Measurements from ENCODE around the gene IRX1. TPM values are rescaled to one million over a fixed set of nuclear protein-coding genes. Genes with fewer than 3 reads are reported as not detected.

The IRX1 gene
- total and polyA plus RNA-seq, 2 of the 13 experiments (the other 11 are each of a cell fraction or from before 2014, with no cell fraction given), result not detected

DNA sequence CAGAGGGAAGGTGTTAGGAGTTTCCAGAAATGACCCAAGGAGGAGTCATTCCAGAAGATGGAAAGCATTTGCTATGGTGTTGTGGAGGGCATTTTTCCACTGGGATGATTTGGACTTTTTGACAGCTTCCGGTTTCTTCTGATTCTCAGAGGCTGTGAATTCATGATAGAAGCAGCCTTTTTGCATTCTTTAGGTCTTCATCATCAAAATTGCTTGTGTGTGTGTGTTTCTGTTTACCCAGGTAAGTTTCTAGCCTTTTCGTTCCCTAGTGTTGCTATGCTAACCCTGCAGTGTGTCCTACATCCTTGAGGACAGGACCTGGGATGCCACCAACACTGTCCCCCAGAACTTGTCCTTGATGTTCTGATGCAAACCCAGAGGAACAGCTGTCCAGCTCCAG, 19.6 kb downstream of the IRX1 start:
- Histone ChIP-seq H3K4me3 (replicated peaks in 1 of 3; ENCODE audit: insufficient read depth in 1 of 3, low read depth in 2 of 3, low read length in 3 of 3) (no peak overlapping the region), H3K4me1 (ENCODE audit: insufficient read depth, low read length) (no peaks in the 10 kb centered on the region), H3K9ac (ENCODE audit: insufficient read depth, low read depth, low read length) (no peak overlapping the region), H2AFZ (ENCODE audit: low read length) (no peak overlapping the region), H3K9me3 (ENCODE audit: low read length) (no peaks in the 10 kb centered on the region), H3K27ac (ENCODE audit: extremely low read length, insufficient read depth, low read length) (no peak overlapping the region), H3K36me3 (replicated peaks in 1 of 2; ENCODE audit: control insufficient read depth in 1 of 2, insufficient read depth in 2 of 2, low read length in 2 of 2) (no peaks in the 10 kb centered on the region), H4K20me1 (ENCODE audit: insufficient read depth, low read length) (no peaks in the 10 kb centered on the region), H3K27me3 (ENCODE audit: control insufficient read depth in 1 of 2, insufficient read depth in 2 of 2, low read length in 2 of 2) (peaks cover 0 to 5% of the 10 kb centered on the region in 2 experiments; a peak in 1 of 5 replicates), H3K4me2 (ENCODE audit: low read depth, low read length) (no peak overlapping the region), H3K79me2 (ENCODE audit: insufficient read depth, low read length) (no peaks in the 10 kb centered on the region)
- in situ Hi-C loops (cut with HindIII; ENCODE audit: extremely low pct_ligation_motif_present, low pct_unique_long_range_greater_than_20kb) (no loop called here), intact Hi-C loops (cut with micrococcal nuclease; ENCODE audit: unreplicated experiment) (no loop called here)
- FAIRE-seq (no peak), DNase-seq (ENCODE audit: low spot score) (no peak), ATAC-seq (no peak)
- ChIA-PET POLR2A (no interaction called here), CTCF (ENCODE audit: low intra/inter-chr PET ratio, low total read pairs) (no interaction called here)
- no TSS peak for BruUV-seq (replicated peaks)
- no peak for TF ChIP-seq MED8 (CRISPR knock-in tag; IDR thresholded peaks at IDR 0.05; ENCODE audit: insufficient replicate concordance)
- TF ChIP-seq MIXL1 (CRISPR knock-in tag; IDR thresholded peaks at IDR 0.05), result no peak
- no peak for TF ChIP-seq HNRNPLL (IDR thresholded peaks at IDR 0.05; ENCODE audit: low read depth, low read length, poor library complexity, severe bottlenecking)
- no peak for TF ChIP-seq SPEN (CRISPR knock-in tag; IDR thresholded peaks at IDR 0.05; ENCODE audit: low read depth)
- no peak for TF ChIP-seq SALL2 (CRISPR knock-in tag; IDR thresholded peaks at IDR 0.05)
- WGBS (ENCODE audit: low lambda C conversion rate), result 0% methylated on average over 2 of the region's 2 CpGs

DNA sequence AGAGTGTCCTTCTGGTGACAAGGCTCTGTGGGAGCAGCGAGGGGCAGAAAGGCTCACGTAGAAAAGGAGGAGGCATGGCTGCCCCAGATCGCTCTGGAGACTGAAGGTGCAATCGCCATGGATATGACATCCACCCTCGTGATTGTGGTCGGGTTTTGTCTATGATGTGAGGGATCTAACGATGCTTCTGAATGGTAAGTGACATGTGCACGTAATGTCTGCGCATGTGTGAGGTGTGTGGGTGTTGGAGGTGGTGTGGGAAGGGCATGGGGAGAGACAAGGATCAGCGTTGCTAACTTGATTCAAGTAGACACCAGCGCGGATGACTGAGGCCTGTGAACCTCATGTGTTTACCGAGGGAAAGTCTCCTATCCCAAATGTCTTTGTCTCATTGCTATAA, 20.2 kb downstream of the IRX1 start:
- no peaks in the 10 kb centered on the region for H3K9me3 ChIP-seq (ENCODE audit: low read length)
- no peak overlapping the region for H3K27ac ChIP-seq (ENCODE audit: extremely low read length, insufficient read depth, low read length)
- H3K36me3 ChIP-seq (replicated peaks in 1 of 2; ENCODE audit: control insufficient read depth in 1 of 2, insufficient read depth in 2 of 2, low read length in 2 of 2), result no peaks in the 10 kb centered on the region
- WGBS (ENCODE audit: low lambda C conversion rate), result 26% methylated on average over 12 of the region's 13 CpGs
- in situ Hi-C loops (cut with HindIII; ENCODE audit: extremely low pct_ligation_motif_present, low pct_unique_long_range_greater_than_20kb), result no loop called here
- no peak overlapping the region for H2AFZ ChIP-seq (ENCODE audit: low read length)
- H4K20me1 ChIP-seq (ENCODE audit: insufficient read depth, low read length), result no peaks in the 10 kb centered on the region
- no peak overlapping the region for H3K9ac ChIP-seq (ENCODE audit: insufficient read depth, low read depth, low read length)
- no peaks in the 10 kb centered on the region for H3K4me1 ChIP-seq (ENCODE audit: insufficient read depth, low read length)
- ChIA-PET POLR2A (no interaction called here), CTCF (ENCODE audit: low intra/inter-chr PET ratio, low total read pairs) (no interaction called here)
- FAIRE-seq, result no peak
- H3K4me3 ChIP-seq (replicated peaks in 1 of 3; ENCODE audit: insufficient read depth in 1 of 3, low read depth in 2 of 3, low read length in 3 of 3), result no peak overlapping the region
- no TSS peak for BruUV-seq (replicated peaks)
- H3K4me2 ChIP-seq (ENCODE audit: low read depth, low read length), result no peak overlapping the region
- H3K27me3 ChIP-seq (ENCODE audit: control insufficient read depth in 1 of 2, insufficient read depth in 2 of 2, low read length in 2 of 2), result no peaks in the 10 kb centered on the region; a peak in 1 of 5 replicates
- ATAC-seq, result no peak
- DNase-seq (ENCODE audit: low spot score), result no peak
- no peaks in the 10 kb centered on the region for H3K79me2 ChIP-seq (ENCODE audit: insufficient read depth, low read length)
- intact Hi-C loops (cut with micrococcal nuclease; ENCODE audit: unreplicated experiment), result no loop called here
- TF ChIP-seq HNRNPH1 (optimal IDR thresholded peaks at IDR 0.05; ENCODE audit: low read depth, low read length) (no peak), MIXL1 (CRISPR knock-in tag; IDR thresholded peaks at IDR 0.05) (no peak), ZNF546 (CRISPR knock-in tag; conservative IDR thresholded peaks at IDR 0.05) (no peak)
- TF ChIP-seq, protein P1, sequence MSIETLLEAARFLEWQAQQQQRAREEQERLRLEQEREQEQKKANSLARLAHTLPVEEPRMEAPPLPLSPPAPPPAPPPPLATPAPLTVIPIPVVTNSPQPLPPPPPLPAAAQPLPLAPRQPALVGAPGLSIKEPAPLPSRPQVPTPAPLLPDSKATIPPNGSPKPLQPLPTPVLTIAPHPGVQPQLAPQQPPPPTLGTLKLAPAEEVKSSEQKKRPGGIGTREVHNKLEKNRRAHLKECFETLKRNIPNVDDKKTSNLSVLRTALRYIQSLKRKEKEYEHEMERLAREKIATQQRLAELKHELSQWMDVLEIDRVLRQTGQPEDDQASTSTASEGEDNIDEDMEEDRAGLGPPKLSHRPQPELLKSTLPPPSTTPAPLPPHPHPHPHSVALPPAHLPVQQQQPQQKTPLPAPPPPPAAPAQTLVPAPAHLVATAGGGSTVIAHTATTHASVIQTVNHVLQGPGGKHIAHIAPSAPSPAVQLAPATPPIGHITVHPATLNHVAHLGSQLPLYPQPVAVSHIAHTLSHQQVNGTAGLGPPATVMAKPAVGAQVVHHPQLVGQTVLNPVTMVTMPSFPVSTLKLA (IDR thresholded peaks at IDR 0.05), result peak; percentile 95

All from HepG2 (cell line).